A549 (cell line): Measurements from ENCODE around the gene CNTN4.

ENCODE experiments used
- CEBPB ChIP-seq, 2 experiments: fragments of >200 bp in 1 of 2; sonication (Bioruptor Twin) in 1 of 2; formaldehyde crosslinking in 1 of 2; IDR thresholded peaks; 2 replicates each; pipeline ENCODE4 v1.6.1; 2012 to 2016
- CHD4 ChIP-seq: fragments of 200-600 bp; sonication (generic); IDR thresholded peaks from 2 replicates; pipeline ENCODE4 v1.6.1; 2016; ENCODE audit warnings: antibody characterized with exemption, mild to moderate bottlenecking, borderline replicate concordance
- CTCF ChIP-seq: fragments of >200 bp; sonication (Bioruptor Twin); formaldehyde crosslinking; IDR thresholded peaks from 3 replicates; pipeline ENCODE4 v1.5.1; 2016
- EP300 ChIP-seq, 2 experiments: fragments of >200 bp; sonication (Bioruptor Twin); formaldehyde crosslinking; IDR thresholded peaks; 2 replicates in 1 of 2; 3 replicates in 1 of 2; pipeline ENCODE4 v1.6.1; 2016 to 2017
- ESRRA ChIP-seq: fragments of 150-350 bp; IDR thresholded peaks from 2 replicates; pipeline ENCODE4 v1.6.1; 2014; ENCODE audit warnings: mild to moderate bottlenecking, low read length, borderline replicate concordance
- MAFK ChIP-seq: fragments of 450-650 bp; IDR thresholded peaks from 2 replicates; pipeline ENCODE4 v1.6.1; 2014; ENCODE audit not compliant: partially characterized antibody
- MYC ChIP-seq: IDR thresholded peaks from 2 replicates; pipeline ENCODE4 v1.6.1; 2012; ENCODE audit warnings: mild to moderate bottlenecking, inconsistent platforms, low read length, improper control_type of control experiment, borderline replicate concordance
- POLR2A ChIP-seq: IDR thresholded peaks from 2 replicates; pipeline ENCODE4 v1.6.1; 2012; ENCODE audit warnings: mild to moderate bottlenecking, low read length
- SREBF2 ChIP-seq: fragments of 450-650 bp; IDR thresholded peaks from 2 replicates; pipeline ENCODE4 v1.6.1; 2014; ENCODE audit warnings: mild to moderate bottlenecking, moderate library complexity

- TF ChIP-seq CTCF (no peak), CHD4 (no peak), EP300 (IDR thresholded peaks at IDR 0.05) (no peak), CEBPB (IDR thresholded peaks at IDR 0.05) (no peak), POLR2A (no peak), SREBF2 (no peak), ESRRA (no peak), MAFK (no peak), MYC (no peak)
Measured at GRCh38 chr3:2976212-2976611, 877.5 kb downstream of the CNTN4 start.
